HG03066 (cell line): ENCODE data around the gene SLC49A3.
"Not testable (repeated sequence)": the region's sequence is repeated elsewhere in the genome, so short reads cannot be mapped to it uniquely, and the experiment has no call there.

ENCODE experiments used
- ATAC-seq: cut with Tn5 transposase; IDR thresholded peaks from one replicate; pipeline ENCODE4 v1.9.1; 2021; ENCODE audit warnings: low read depth; ENCODE audit not compliant: unreplicated experiment

The SLC49A3 gene

GRCh38 chr4:635066-635835 is 53.7 kb downstream of the SLC49A3 start:
- ATAC-seq: not testable (repeated sequence)

DNA sequence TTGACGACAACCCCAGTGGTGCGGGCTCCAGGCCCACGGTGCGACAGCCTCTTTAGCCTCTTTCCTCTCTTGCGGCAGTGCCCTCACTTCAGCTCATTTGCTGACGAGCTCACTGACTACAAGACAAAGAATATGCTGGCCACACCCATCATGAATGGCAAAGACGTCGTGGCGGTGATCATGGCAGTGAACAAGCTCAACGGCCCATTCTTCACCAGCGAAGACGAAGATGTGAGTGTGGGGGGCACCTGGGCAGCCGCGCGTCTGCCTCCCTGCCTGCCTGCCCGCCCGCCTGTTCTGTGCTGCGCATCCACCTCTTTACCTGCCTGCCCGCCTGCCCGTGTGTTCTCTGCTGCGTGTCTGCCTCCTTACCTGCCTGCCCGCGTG is 54.4 kb downstream of the SLC49A3 start:
- ATAC-seq: no peak

DNA sequence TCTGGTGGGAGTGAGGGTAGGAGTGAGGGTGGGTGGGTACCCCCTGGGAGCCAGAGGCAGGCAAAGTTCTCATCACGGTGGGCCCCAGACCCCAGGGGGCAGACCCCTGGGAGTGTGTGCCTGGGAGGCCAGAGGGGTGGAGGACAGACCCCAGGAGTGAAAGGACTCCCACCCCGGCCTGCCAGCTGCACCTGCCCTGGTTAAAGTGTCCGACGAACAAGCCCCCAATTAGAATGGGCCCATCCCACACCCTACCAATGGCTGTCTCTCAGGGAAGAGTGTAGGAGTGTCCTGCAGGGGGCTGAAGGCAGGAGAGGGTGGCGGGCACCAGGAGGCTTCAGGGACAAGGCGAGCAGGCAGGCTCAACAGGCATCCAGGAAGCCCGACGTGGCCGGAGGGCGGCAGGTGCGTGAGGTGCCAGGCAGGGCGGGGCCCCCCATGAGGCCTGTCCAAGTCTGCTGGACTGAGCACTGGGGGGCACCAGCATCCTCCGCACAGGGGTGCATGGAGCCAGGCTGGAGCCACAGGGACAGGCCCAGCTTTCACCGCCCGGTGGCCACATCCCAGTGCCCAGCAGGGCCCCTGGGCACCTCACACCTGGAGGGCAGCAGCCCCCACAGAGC is 54.9 kb downstream of the SLC49A3 start:
- no peak for ATAC-seq

DNA sequence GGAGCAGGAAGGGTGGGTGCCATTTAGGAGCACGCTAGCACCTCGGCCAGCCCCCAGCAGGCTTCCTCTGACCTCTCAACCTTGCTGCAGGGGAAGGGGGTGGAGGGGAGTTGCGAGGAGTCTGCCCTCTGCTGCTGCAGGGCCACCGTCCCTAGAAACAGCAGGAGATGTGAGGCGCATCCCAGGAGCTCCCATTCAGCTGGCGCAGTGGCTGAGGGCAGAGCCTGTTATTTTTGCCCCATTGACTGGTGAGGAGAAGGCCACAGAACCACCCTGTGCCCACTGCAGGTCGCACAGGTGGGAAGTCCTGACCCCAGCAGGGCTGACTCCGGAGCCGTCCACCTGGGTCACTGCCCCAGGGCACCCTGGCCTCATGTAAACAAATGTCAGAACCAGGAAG is 55.5 kb downstream of the SLC49A3 start:
- ATAC-seq: no peak

GRCh38 chr4:632926-633325 is 56.0 kb downstream of the SLC49A3 start:
- no peak for ATAC-seq

- ATAC-seq: no peak
Measured at GRCh38 chr4:632196-632790, 56.7 kb downstream of the SLC49A3 start.
